Activated naive CD8-positive, alpha-beta T cell treated with anti-CD3 and anti-CD28 coated beads, Interleukin-2, amount 50 U/mL, for 16 hours (primary cell): ENCODE results near the gene APH1B.

ENCODE experiments used
- DNase-seq: peaks from one replicate; pipeline ENCODE4 v3.0.0-alpha.2; 2020; ENCODE audit warnings: low read depth, low spot score

Gene APH1B

GRCh38 chr15:63353261-63353660 is 75.9 kb downstream of the APH1B start:
- no peak for DNase-seq

- no peak for DNase-seq
Observed at GRCh38 chr15:63353887-63354286, 76.5 kb downstream of the APH1B start.

GRCh38 chr15:63354821-63355650 is 77.6 kb downstream of the APH1B start:
- DNase-seq: no peak

GRCh38 chr15:63357061-63357460 is 79.7 kb downstream of the APH1B start:
- no peak for DNase-seq

GRCh38 chr15:63357731-63358130 is 80.3 kb downstream of the APH1B start:
- DNase-seq: no peak

- DNase-seq: no peak
Observed at GRCh38 chr15:63358241-63359029, 81.0 kb downstream of the APH1B start.
